Melanocyte of skin (primary cell): ENCODE measurements around the gene ATP6V1B1. TPM values are rescaled to one million over a fixed set of nuclear protein-coding genes. Genes with fewer than 3 reads are reported as not detected.

Experiments
- small RNA-seq, 2 donors: library from RNA; depleted of rRNA; stranded (forward); fragments of <200 nt; gene quantifications; one replicate each; pipeline ENCODE3, GENCODE V24; 2012
- total RNA-seq, 2 donors: library from RNA; depleted of rRNA; stranded (reverse); fragments of >200 nt; gene quantifications; 2 replicates each; pipeline ENCODE4 v1.2.3, GENCODE V29; 2012

Gene ATP6V1B1
- total RNA-seq: 1 to 10 TPM in 1 of 2 donors, under 1 TPM in 1; 0.33 to 1.4 TPM

GRCh38 chr2:70935468-70936164 is at the start of gene ATP6V1B1:
Gene ATP6V1B1, plus strand, starts transcription at chr2:70935900. Its CDS starts 55 bp downstream, at chr2:70935955.

GRCh38 chr2:70978341-70979179 is 42.9 kb downstream of the ATP6V1B1 start, which contains the start of gene ANKRD53:
Gene ANKRD53, plus strand, starts transcription at chr2:70978630. Its CDS starts 16 bp downstream, at chr2:70978646.

GRCh38 chr2:70994699-70995425 is 59.2 kb downstream of the ATP6V1B1 start, which contains the start of gene TEX261:
Gene TEX261, minus strand, starts transcription at chr2:70994873. Its CDS starts 116 bp downstream, at chr2:70994757.

Small RNA genes lying within 50 kb of the gene (small RNA-seq; reads per million reads assigned to genes)
- gene RF02272: 0 to 0.04 reads per million in 2 donors
- 0 to 0.09 reads per million in 2 donors for gene RN7SL160P

Other genes with a start within 250 kb of the ATP6V1B1 start
- 1 to 10 TPM in 1 of 2 donors, under 1 TPM in 1; 0.67 to 1.4 TPM for gene ADD2, start 167.7 kb upstream of the ATP6V1B1 start, total RNA-seq
- gene FIGLA, start 145.3 kb upstream of the ATP6V1B1 start, total RNA-seq: not detected
- gene CLEC4F, start 115.3 kb upstream of the ATP6V1B1 start, total RNA-seq: under 1 TPM in 1 of 2 donors, not detected in 1; under 0.01 TPM
- under 1 TPM in 1 of 2 donors, not detected in 1; 0.34 TPM for gene CD207, start 100.1 kb upstream of the ATP6V1B1 start, total RNA-seq
- gene VAX2, start 35.3 kb upstream of the ATP6V1B1 start, total RNA-seq: 1 to 10 TPM; 5.7 to 7.6 TPM
- 1 to 10 TPM in 1 of 2 donors, under 1 TPM in 1; 0.67 to 1.4 TPM for gene ANKRD53, start 42.7 kb downstream of the ATP6V1B1 start, total RNA-seq
- 10 to 100 TPM; 21.0 to 21.6 TPM for gene TEX261, start 59.0 kb downstream of the ATP6V1B1 start, total RNA-seq
- gene NAGK, start 132.7 kb downstream of the ATP6V1B1 start, total RNA-seq: 10 to 100 TPM; 55.1 to 75.3 TPM
- gene MCEE, start 194.3 kb downstream of the ATP6V1B1 start, total RNA-seq: 1 to 10 TPM; 4.0 to 6.2 TPM
- 10 to 100 TPM in 1 of 2 donors, 1 to 10 TPM in 1; 9.3 to 16.0 TPM for gene MPHOSPH10, start 194.7 kb downstream of the ATP6V1B1 start, total RNA-seq